DMS153 treated with DMSO at 0.1 percent for 48 hours (cell line): ENCODE results near the gene VIT.

Source experiments
- DNase-seq: peaks from one replicate; lab custom pipeline; 2025; ENCODE audit not compliant: unreplicated experiment; lab: John Stamatoyannopoulos, UW

Gene VIT

GRCh38 chr2:36708041-36708741 is 11.7 kb downstream of the VIT start:
- no peak for DNase-seq

- no peak for DNase-seq
These were observed 14.5 kb downstream of the VIT start for GRCh38 chr2:36710858-36711515.

GRCh38 chr2:36711741-36712314 is 15.3 kb downstream of the VIT start:
- DNase-seq = no peak

- no peak for DNase-seq
These were observed 16.8 kb downstream of the VIT start for GRCh38 chr2:36713310-36713709.

GRCh38 chr2:36716111-36716510 is 19.6 kb downstream of the VIT start:
- no peak for DNase-seq

GRCh38 chr2:36717603-36718266 is 21.2 kb downstream of the VIT start:
- no peak for DNase-seq

- no peak for DNase-seq
These were observed 31.0 kb downstream of the VIT start for GRCh38 chr2:36727550-36727949.

- no peak for DNase-seq
These were observed 32.6 kb downstream of the VIT start for GRCh38 chr2:36729067-36729466.

GRCh38 chr2:36731941-36732672 is 35.6 kb downstream of the VIT start:
- no peak for DNase-seq

- no peak for DNase-seq
These were observed 36.1 kb downstream of the VIT start for GRCh38 chr2:36732673-36733036.

- no peak for DNase-seq
These were observed 36.7 kb downstream of the VIT start for GRCh38 chr2:36733215-36733614.

GRCh38 chr2:36734304-36734703 is 37.8 kb downstream of the VIT start:
- no peak for DNase-seq

GRCh38 chr2:36737131-36737750 is 40.7 kb downstream of the VIT start:
- DNase-seq = no peak

- DNase-seq = no peak
These were observed 43.6 kb downstream of the VIT start for GRCh38 chr2:36740061-36740460.

GRCh38 chr2:36741188-36741837 is 44.8 kb downstream of the VIT start:
- DNase-seq = no peak

GRCh38 chr2:36743954-36744353 is 47.4 kb downstream of the VIT start:
- DNase-seq = no peak

- no peak for DNase-seq
These were observed 51.7 kb downstream of the VIT start for GRCh38 chr2:36748166-36748565.

- no peak for DNase-seq
These were observed 53.6 kb downstream of the VIT start for GRCh38 chr2:36750101-36750500.

GRCh38 chr2:36753706-36754221 is 57.3 kb downstream of the VIT start:
- DNase-seq = no peak

- no peak for DNase-seq
These were observed 58.1 kb downstream of the VIT start for GRCh38 chr2:36754578-36754977.
